ENCODE results near the gene BLOC1S4.

Gene BLOC1S4

GRCh38 chr4:6749340-6750171 is 33.6 kb downstream of the BLOC1S4 start:
- TF ChIP-seq CTCF (conservative IDR thresholded peaks at IDR 0.05; ENCODE audit: control insufficient read depth, insufficient read depth, low read depth, low read length): no peak
- H3K4me3 ChIP-seq (ENCODE audit: control insufficient read depth, low read depth, low read length): no peak overlapping the region
- peak; percentile 75 for DNase-seq (ENCODE audit: low read depth)

- TF ChIP-seq CTCF (conservative IDR thresholded peaks at IDR 0.05; ENCODE audit: control insufficient read depth, insufficient read depth, low read depth, low read length): no peak
- DNase-seq (ENCODE audit: low read depth): no peak
- H3K4me3 ChIP-seq (ENCODE audit: control insufficient read depth, low read depth, low read length): no peak overlapping the region
Observed at GRCh38 chr4:6750286-6751221, 34.6 kb downstream of the BLOC1S4 start.

GRCh38 chr4:6751611-6752485 is 35.9 kb downstream of the BLOC1S4 start:
- DNase-seq (ENCODE audit: low read depth): no peak
- no peak overlapping the region for H3K4me3 ChIP-seq (ENCODE audit: control insufficient read depth, low read depth, low read length)
- no peak for TF ChIP-seq CTCF (conservative IDR thresholded peaks at IDR 0.05; ENCODE audit: control insufficient read depth, insufficient read depth, low read depth, low read length)

- no peak for DNase-seq (ENCODE audit: low read depth)
- no peak for TF ChIP-seq CTCF (conservative IDR thresholded peaks at IDR 0.05; ENCODE audit: control insufficient read depth, insufficient read depth, low read depth, low read length)
- H3K4me3 ChIP-seq (ENCODE audit: control insufficient read depth, low read depth, low read length): no peak overlapping the region
Observed at GRCh38 chr4:6752486-6752829, 36.5 kb downstream of the BLOC1S4 start.

GRCh38 chr4:6753103-6753560 is 37.2 kb downstream of the BLOC1S4 start:
- no peak for DNase-seq (ENCODE audit: low read depth)
- TF ChIP-seq CTCF (conservative IDR thresholded peaks at IDR 0.05; ENCODE audit: control insufficient read depth, insufficient read depth, low read depth, low read length): no peak
- no peak overlapping the region for H3K4me3 ChIP-seq (ENCODE audit: control insufficient read depth, low read depth, low read length)

- no peak for TF ChIP-seq CTCF (conservative IDR thresholded peaks at IDR 0.05; ENCODE audit: control insufficient read depth, insufficient read depth, low read depth, low read length)
- no peak overlapping the region for H3K4me3 ChIP-seq (ENCODE audit: control insufficient read depth, low read depth, low read length)
- DNase-seq (ENCODE audit: low read depth): no peak
Observed at GRCh38 chr4:6753891-6754290, 37.9 kb downstream of the BLOC1S4 start.

All from fibroblast of mammary gland (primary cell).